Measurements from ENCODE around the gene SKP2.
"Not testable (repeated sequence)": the region's sequence is repeated elsewhere in the genome, so short reads cannot be mapped to it uniquely, and the experiment has no call there.

The SKP2 gene

GRCh38 chr5:36158144-36158543 is 6.2 kb downstream of the SKP2 start:
- DNase-seq = no peak

- DNase-seq = no peak
Measured at GRCh38 chr5:36160617-36161016, 8.7 kb downstream of the SKP2 start.

GRCh38 chr5:36161361-36161760 is 9.4 kb downstream of the SKP2 start:
- DNase-seq = no peak

GRCh38 chr5:36162810-36163486 is 11.0 kb downstream of the SKP2 start:
- no peak for DNase-seq

- DNase-seq = no peak
Measured at GRCh38 chr5:36164461-36164860, 12.6 kb downstream of the SKP2 start.

- no peak for DNase-seq
Measured at GRCh38 chr5:36168737-36169136, 16.8 kb downstream of the SKP2 start.

GRCh38 chr5:36170832-36171424 is 19.0 kb downstream of the SKP2 start:
- DNase-seq = no peak

- no peak for DNase-seq
Measured at GRCh38 chr5:36172599-36172998, 20.7 kb downstream of the SKP2 start.

GRCh38 chr5:36173426-36173825 is 21.5 kb downstream of the SKP2 start:
- DNase-seq = no peak

- DNase-seq = no peak
Measured at GRCh38 chr5:36174119-36174518, 22.2 kb downstream of the SKP2 start.

- DNase-seq = no peak
Measured at GRCh38 chr5:36175043-36175442, 23.1 kb downstream of the SKP2 start.

GRCh38 chr5:36177154-36177553 is 25.2 kb downstream of the SKP2 start:
- no peak for DNase-seq

- no peak for DNase-seq
Measured at GRCh38 chr5:36177715-36178523, 26.0 kb downstream of the SKP2 start.

- no peak for DNase-seq
Measured at GRCh38 chr5:36178524-36178890, 26.6 kb downstream of the SKP2 start.

- no peak for DNase-seq
Measured at GRCh38 chr5:36179950-36180349, 28.0 kb downstream of the SKP2 start.

- no peak for DNase-seq
Measured at GRCh38 chr5:36180556-36181350, 28.8 kb downstream of the SKP2 start.

- no peak for DNase-seq
Measured at GRCh38 chr5:36181774-36182173, 29.9 kb downstream of the SKP2 start.

- DNase-seq = not testable (repeated sequence)
Measured at GRCh38 chr5:36184408-36184807, 32.5 kb downstream of the SKP2 start.

GRCh38 chr5:36193746-36194145 is 41.8 kb downstream of the SKP2 start:
- no peak for DNase-seq

- no peak for DNase-seq
Measured at GRCh38 chr5:36198281-36198680, 46.4 kb downstream of the SKP2 start.

- DNase-seq = not testable (repeated sequence)
Measured at GRCh38 chr5:36198783-36199182, 46.9 kb downstream of the SKP2 start.

GRCh38 chr5:36199620-36200019 is 47.7 kb downstream of the SKP2 start:
- DNase-seq = no peak

- no peak for DNase-seq
Measured at GRCh38 chr5:36200513-36200912, 48.6 kb downstream of the SKP2 start.

Data from activated CD4-positive, alpha-beta T cell treated with anti-CD3 and anti-CD28 coated beads, Interleukin-2, amount 50 U/mL, for 16 hours (primary cell).